GM12874 (cell line): Measurements from ENCODE around the gene CNTFR.

Source experiments
- CTCF ChIP-seq: IDR thresholded peaks from 2 replicates; pipeline ENCODE4 v1.5.1; 2011; ENCODE audit warnings: low read depth, mild to moderate bottlenecking, control low read depth, low read length, moderate library complexity; ENCODE audit not compliant: insufficient read depth

CNTFR gene

DNA sequence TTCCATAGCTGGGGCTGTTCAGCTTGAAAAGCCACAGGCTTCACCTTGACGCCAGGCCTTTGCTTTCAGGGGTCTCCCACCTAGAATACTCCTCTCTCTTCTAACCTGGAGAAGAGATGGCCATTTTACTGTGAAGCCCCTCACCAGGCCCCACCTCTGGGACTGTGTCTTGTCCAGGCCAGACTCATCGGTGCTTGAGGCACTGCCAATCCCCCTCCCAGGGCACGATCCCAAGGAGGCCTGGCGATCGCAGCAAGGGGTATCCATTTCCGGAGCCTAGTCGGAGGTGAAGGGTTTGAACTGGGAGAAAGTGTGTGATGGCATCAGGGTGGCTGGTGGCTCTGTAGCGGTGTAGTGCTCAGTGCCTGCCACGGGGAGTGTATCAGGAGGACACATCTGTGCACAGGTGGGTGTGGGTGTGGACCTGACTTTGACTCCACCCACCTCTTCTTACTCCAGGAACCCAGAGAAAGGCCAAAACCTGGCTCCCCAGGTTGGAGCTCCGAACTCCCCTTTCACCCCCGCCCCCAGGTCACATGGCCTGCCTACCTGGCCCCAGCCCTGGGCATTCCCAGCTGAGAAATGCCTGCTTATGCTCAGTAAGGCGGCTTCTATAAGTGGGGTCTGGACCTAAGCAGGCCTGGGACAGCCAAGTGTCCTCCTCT is 39.4 kb downstream of the CNTFR start:
- no peak for TF ChIP-seq CTCF

DNA sequence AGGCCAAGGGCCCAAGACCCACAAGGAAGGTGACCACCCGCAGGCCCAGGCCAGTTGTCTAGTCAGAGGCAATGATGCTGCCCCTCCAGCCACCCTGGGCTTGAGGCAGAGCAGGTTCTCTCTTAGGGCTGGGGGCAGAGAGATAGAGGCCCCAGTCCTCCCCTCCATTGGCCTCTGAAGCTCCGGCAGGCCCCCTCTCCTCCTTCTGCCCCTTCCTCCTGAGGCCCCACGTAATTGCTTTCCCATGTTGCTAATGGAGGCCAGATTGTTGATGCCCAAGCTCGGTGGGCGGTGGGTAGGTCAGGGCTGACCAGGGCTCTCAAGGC is 40.2 kb downstream of the CNTFR start:
- no peak for TF ChIP-seq CTCF

GRCh38 chr9:34547960-34548611 is 41.4 kb downstream of the CNTFR start:
- peak; percentile 79 for TF ChIP-seq CTCF

GRCh38 chr9:34546834-34547827 is 42.4 kb downstream of the CNTFR start:
- TF ChIP-seq CTCF, result peak; percentile 74

- no peak for TF ChIP-seq CTCF
Measured at GRCh38 chr9:34546102-34546833, 43.3 kb downstream of the CNTFR start.

DNA sequence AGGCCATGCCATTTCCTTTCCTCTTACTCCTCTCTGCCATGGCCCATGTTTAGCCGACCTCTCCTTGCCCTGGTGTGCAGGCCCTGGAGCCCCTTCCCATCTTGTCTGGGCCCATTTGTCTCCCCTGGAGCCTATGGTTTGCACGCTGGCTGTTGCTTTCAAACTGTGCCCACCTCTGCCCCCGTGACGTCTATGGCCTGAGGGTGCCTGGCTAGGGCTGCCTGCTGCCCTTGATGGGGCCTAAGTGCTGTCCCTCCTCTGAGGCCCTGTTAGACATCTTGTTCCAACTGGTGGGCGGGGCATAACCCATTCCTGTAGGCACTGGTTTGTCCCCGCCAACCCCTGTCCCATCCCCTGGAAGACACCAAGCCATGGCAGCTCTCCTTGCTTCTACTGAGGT is 44.0 kb downstream of the CNTFR start:
- TF ChIP-seq CTCF, result no peak
